Measurements from ENCODE around the gene FDXR. TPM values are rescaled to one million over a fixed set of nuclear protein-coding genes. Genes with fewer than 3 reads are reported as not detected.

FDXR gene
- total RNA-seq, 1 experiment from 2014 or later = 18.2 TPM

GRCh38 chr17:74850310-74850709, 22.5 kb downstream of the FDXR start:
- H3K27me3 ChIP-seq (ENCODE audit: insufficient read depth, low read depth) = peaks cover 47% of the 10 kb centered on the region
- no peaks in the 10 kb centered on the region; the same call in 1 of the 2 replicates for H3F3A ChIP-seq (ENCODE audit: insufficient read depth, low read depth)
- DNase-seq = no peak
- H3K36me3 ChIP-seq (ENCODE audit: low read depth) = no peaks in the 10 kb centered on the region
- intact Hi-C loops (cut with micrococcal nuclease; ENCODE audit: unreplicated experiment) = no loop called here
- no peaks in the 10 kb centered on the region for H3K4me1 ChIP-seq (replicated peaks; ENCODE audit: insufficient read depth)
- no peaks in the 10 kb centered on the region for H3K9me2 ChIP-seq (ENCODE audit: insufficient read depth)
- ChIA-PET POLR2A (ENCODE audit: unreplicated experiment) (interaction anchor here (0.6 kb wide), 1 partner anchor 284 kb away, joined by 4 read pairs; no protein-coding TSS in a partner anchor), CTCF (no interaction called here)
- H3K27ac ChIP-seq = no peak overlapping the region
- no TSS peak for BruUV-seq (replicated peaks)
- no peaks in the 10 kb centered on the region for H3K9me3 ChIP-seq (ENCODE audit: insufficient read depth, low read depth)
- TF ChIP-seq EZH2 (IDR thresholded peaks at IDR 0.05; ENCODE audit: low read depth) (no peak), CTCF (conservative IDR thresholded peaks at IDR 0.05) (no peak; the same call in 1 of the 2 replicates)
- no peak overlapping the region for H2AFZ ChIP-seq
- no peaks in the 10 kb centered on the region for H4K20me1 ChIP-seq (ENCODE audit: insufficient read depth)
- H3K79me2 ChIP-seq (ENCODE audit: low read depth) = no peaks in the 10 kb centered on the region
- no peak overlapping the region for H3K4me2 ChIP-seq
- H3K4me3 ChIP-seq = no peak overlapping the region

DNA sequence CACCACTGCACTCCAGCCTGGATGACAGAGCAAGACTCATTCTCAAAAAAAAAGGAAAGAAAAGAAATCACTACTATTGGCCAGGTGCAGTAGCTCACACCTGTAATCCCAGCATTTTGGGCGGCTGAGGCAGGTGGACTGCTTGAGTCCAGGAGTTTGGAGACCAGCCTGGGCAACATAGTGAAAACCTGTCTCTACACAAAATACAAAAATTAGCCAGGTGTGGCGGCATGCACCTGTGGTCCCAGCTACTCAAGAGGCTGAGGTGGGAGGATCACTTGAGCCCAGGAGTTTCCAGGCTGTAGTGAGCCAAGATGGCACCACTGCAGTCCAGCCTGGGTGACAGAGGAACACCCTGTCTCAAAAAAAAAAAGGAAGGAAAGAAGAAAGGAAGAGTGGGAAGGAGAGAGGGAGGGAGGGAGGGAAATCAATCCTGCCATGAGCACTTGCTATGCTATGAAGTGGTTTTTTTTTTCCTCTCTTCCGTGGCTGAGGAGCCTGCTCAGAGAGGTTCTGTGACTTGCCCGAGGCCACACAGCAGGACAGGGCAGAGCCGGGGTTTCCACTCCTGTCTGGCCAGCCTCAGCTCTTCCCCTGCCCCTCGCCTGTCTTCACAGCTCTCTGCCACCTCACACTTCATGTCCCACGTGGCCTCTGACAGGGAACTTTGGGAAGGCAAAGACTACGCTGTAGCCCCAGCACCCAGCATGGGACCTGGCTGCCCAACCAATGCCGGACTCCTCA, 24.0 kb downstream of the FDXR start:
- no peak overlapping the region for H2AFZ ChIP-seq
- intact Hi-C loops (cut with micrococcal nuclease; ENCODE audit: unreplicated experiment) = no loop called here
- ChIA-PET CTCF (no interaction called here), POLR2A (ENCODE audit: unreplicated experiment) (no interaction called here)
- H3K36me3 ChIP-seq (ENCODE audit: low read depth) = no peaks in the 10 kb centered on the region
- H3K27ac ChIP-seq = no peak overlapping the region
- H3K9me2 ChIP-seq (ENCODE audit: insufficient read depth) = no peaks in the 10 kb centered on the region
- no peaks in the 10 kb centered on the region for H4K20me1 ChIP-seq (ENCODE audit: insufficient read depth)
- no peak overlapping the region for H3K4me3 ChIP-seq
- no peak overlapping the region for H3K4me2 ChIP-seq
- H3K9me3 ChIP-seq (ENCODE audit: insufficient read depth, low read depth) = no peaks in the 10 kb centered on the region
- H3F3A ChIP-seq (ENCODE audit: insufficient read depth, low read depth) = no peaks in the 10 kb centered on the region; the same call in 1 of the 2 replicates
- peaks cover 32% of the 10 kb centered on the region for H3K27me3 ChIP-seq (ENCODE audit: insufficient read depth, low read depth)
- no peaks in the 10 kb centered on the region for H3K4me1 ChIP-seq (replicated peaks; ENCODE audit: insufficient read depth)
- no TSS peak for BruUV-seq (replicated peaks)
- DNase-seq = no peak
- no peak for TF ChIP-seq CTCF (conservative IDR thresholded peaks at IDR 0.05)
- TF ChIP-seq EZH2 (IDR thresholded peaks at IDR 0.05; ENCODE audit: low read depth) = no peak
- H3K79me2 ChIP-seq (ENCODE audit: low read depth) = no peaks in the 10 kb centered on the region

- H3K4me3 ChIP-seq = no peak overlapping the region
- TF ChIP-seq EZH2 (IDR thresholded peaks at IDR 0.05; ENCODE audit: low read depth) (no peak), CTCF (conservative IDR thresholded peaks at IDR 0.05) (no peak)
- intact Hi-C loops (cut with micrococcal nuclease; ENCODE audit: unreplicated experiment) = no loop called here
- no peaks in the 10 kb centered on the region for H3K36me3 ChIP-seq (ENCODE audit: low read depth)
- no peak overlapping the region for H2AFZ ChIP-seq
- H4K20me1 ChIP-seq (ENCODE audit: insufficient read depth) = no peaks in the 10 kb centered on the region
- H3K4me2 ChIP-seq = no peak overlapping the region
- no TSS peak for BruUV-seq (replicated peaks)
- no peaks in the 10 kb centered on the region for H3F3A ChIP-seq (ENCODE audit: insufficient read depth, low read depth)
- H3K27ac ChIP-seq = no peak overlapping the region
- H3K79me2 ChIP-seq (ENCODE audit: low read depth) = no peaks in the 10 kb centered on the region
- peaks cover 14% of the 10 kb centered on the region for H3K27me3 ChIP-seq (ENCODE audit: insufficient read depth, low read depth)
- H3K4me1 ChIP-seq (replicated peaks; ENCODE audit: insufficient read depth) = no peaks in the 10 kb centered on the region
- H3K9me3 ChIP-seq (ENCODE audit: insufficient read depth, low read depth) = no peaks in the 10 kb centered on the region
- no peaks in the 10 kb centered on the region for H3K9me2 ChIP-seq (ENCODE audit: insufficient read depth)
- CTCF ChIA-PET = no interaction called here
- DNase-seq = no peak
- POLR2A ChIA-PET (ENCODE audit: unreplicated experiment) = no interaction called here
Measured at GRCh38 chr17:74846621-74847020, 26.2 kb downstream of the FDXR start.

Measured in PC-9 (cell line).